ENCODE data around the gene EPHA3. TPM values are rescaled to one million over a fixed set of nuclear protein-coding genes. Genes with fewer than 3 reads are reported as not detected.

Gene EPHA3
- total RNA-seq, 1 experiment from 2014 or later, result 0.74 TPM

DNA sequence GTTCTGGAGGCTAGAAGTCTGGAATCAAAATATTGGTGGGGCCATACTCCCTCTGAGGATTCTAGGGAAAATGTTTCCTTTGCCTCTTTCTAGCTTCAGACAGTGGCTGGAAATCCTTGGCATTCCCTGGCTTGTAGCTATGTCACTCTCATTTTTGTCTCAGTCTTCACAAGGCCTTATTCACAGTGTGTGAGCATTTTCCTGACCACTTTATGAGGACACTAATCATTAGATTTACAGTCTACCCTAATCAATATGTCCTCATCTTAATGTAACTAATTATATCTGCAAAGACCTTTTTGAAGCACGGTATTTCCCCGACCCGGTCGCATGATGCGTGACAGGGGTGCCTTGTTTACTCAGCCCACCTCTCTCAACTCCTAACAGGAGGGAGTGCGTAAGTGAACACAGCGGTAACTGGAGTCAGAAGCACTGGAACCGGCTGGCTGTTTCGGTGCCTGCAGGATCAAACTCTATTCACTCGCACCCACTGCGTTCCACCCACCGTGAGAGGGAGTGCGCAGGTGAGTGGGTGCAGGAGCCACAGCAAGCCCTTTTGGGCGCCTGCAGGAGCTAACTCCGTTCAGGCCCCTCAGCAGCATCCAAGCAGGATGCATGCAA is 155.0 kb downstream of the EPHA3 start:
- ChIA-PET CTCF (no interaction called here), POLR2A (interaction anchor here (0.6 kb wide), 1 partner anchor 33 kb away, joined by 8 read pairs; no protein-coding TSS in a partner anchor)
- H3K4me3 Mint-ChIP-seq, result no peak overlapping the region
- TF ChIP-seq TP53 (CRISPR knock-in tag; IDR thresholded peaks at IDR 0.05) (no peak), ZNF423 (CRISPR knock-in tag; IDR thresholded peaks at IDR 0.05) (no peak), FOXK1 (CRISPR knock-in tag; IDR thresholded peaks at IDR 0.05) (no peak), NFE2L1 (CRISPR knock-in tag; IDR thresholded peaks at IDR 0.05) (no peak), NR2C2 (CRISPR knock-in tag; IDR thresholded peaks at IDR 0.05) (no peak), TEAD1 (CRISPR knock-in tag; IDR thresholded peaks at IDR 0.05) (no peak)
- TF ChIP-seq, protein P1, sequence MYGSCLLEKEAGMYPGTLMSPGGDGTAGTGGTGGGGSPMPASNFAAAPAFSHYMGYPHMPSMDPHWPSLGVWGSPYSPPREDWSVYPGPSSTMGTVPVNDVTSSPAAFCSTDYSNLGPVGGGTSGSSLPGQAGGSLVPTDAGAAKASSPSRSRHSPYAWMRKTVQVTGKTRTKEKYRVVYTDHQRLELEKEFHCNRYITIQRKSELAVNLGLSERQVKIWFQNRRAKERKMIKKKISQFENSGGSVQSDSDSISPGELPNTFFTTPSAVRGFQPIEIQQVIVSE (CRISPR knock-in tag; IDR thresholded peaks at IDR 0.05; ENCODE audit: borderline replicate concordance), result no peak
- TF ChIP-seq, protein P2, sequence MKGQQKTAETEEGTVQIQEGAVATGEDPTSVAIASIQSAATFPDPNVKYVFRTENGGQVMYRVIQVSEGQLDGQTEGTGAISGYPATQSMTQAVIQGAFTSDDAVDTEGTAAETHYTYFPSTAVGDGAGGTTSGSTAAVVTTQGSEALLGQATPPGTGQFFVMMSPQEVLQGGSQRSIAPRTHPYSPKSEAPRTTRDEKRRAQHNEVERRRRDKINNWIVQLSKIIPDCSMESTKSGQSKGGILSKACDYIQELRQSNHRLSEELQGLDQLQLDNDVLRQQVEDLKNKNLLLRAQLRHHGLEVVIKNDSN (CRISPR knock-in tag; IDR thresholded peaks at IDR 0.05), result no peak
- TF ChIP-seq, protein P3, sequence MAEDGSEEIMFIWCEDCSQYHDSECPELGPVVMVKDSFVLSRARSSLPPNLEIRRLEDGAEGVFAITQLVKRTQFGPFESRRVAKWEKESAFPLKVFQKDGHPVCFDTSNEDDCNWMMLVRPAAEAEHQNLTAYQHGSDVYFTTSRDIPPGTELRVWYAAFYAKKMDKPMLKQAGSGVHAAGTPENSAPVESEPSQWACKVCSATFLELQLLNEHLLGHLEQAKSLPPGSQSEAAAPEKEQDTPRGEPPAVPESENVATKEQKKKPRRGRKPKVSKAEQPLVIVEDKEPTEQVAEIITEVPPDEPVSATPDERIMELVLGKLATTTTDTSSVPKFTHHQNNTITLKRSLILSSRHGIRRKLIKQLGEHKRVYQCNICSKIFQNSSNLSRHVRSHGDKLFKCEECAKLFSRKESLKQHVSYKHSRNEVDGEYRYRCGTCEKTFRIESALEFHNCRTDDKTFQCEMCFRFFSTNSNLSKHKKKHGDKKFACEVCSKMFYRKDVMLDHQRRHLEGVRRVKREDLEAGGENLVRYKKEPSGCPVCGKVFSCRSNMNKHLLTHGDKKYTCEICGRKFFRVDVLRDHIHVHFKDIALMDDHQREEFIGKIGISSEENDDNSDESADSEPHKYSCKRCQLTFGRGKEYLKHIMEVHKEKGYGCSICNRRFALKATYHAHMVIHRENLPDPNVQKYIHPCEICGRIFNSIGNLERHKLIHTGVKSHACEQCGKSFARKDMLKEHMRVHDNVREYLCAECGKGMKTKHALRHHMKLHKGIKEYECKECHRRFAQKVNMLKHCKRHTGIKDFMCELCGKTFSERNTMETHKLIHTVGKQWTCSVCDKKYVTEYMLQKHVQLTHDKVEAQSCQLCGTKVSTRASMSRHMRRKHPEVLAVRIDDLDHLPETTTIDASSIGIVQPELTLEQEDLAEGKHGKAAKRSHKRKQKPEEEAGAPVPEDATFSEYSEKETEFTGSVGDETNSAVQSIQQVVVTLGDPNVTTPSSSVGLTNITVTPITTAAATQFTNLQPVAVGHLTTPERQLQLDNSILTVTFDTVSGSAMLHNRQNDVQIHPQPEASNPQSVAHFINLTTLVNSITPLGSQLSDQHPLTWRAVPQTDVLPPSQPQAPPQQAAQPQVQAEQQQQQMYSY (CRISPR knock-in tag; IDR thresholded peaks at IDR 0.05), result no peak
- H3K27ac Mint-ChIP-seq, result no peak overlapping the region; the same call in 1 of the 2 replicates
- H3K4me1 Mint-ChIP-seq, result peaks cover 43% of the 10 kb centered on the region
- no peaks in the 10 kb centered on the region for H3K36me3 Mint-ChIP-seq
- no peaks in the 10 kb centered on the region for H3K9me3 Mint-ChIP-seq
- no peak for DNase-seq (ENCODE audit: low spot score)
- H3K27me3 Mint-ChIP-seq (ENCODE audit: low read depth), result no peaks in the 10 kb centered on the region; the same call in 1 of the 2 replicates
- ATAC-seq, result peak; percentile 46

DNA sequence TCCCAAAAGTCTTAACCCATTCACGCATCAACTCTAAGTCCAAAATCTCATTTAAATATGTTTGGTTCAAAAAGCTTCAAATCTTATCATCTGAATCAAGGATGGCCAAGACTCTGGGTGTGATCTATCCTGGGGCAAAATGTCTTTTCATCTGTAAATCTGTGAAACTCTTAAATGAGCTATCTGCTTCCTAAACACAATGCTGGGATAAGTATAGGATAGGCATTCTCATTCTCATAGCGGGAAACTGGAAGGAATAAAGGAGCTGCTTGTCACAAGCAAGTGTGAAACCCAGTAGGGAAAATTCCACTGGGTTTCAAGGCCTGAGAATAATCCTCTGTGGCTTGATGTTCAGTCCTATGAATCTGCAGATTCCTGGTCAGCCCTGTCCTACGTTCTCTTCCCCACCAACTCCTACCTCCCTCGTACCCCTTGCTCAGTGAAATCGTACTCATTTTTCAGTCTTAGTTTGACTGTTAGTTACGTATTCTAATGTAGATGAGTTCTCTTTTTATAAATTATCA is 156.7 kb downstream of the EPHA3 start:
- peak; percentile 49 for ATAC-seq
- CTCF ChIA-PET, result no interaction called here

More for the DNA sequence above, 156.7 kb downstream of the EPHA3 start:
- DNase-seq (ENCODE audit: low spot score), result no peak
- POLR2A ChIA-PET, result no interaction called here
- Mint-ChIP-seq H3K9me3 (no peaks in the 10 kb centered on the region), H3K4me1 (peaks cover 56% of the 10 kb centered on the region), H3K27ac (no peak overlapping the region), H3K36me3 (no peaks in the 10 kb centered on the region), H3K4me3 (no peak overlapping the region), H3K27me3 (ENCODE audit: low read depth) (no peaks in the 10 kb centered on the region; the same call in 1 of the 2 replicates)
- TF ChIP-seq JAZF1 (CRISPR knock-in tag; IDR thresholded peaks at IDR 0.05) (no peak), FOXJ3 (CRISPR knock-in tag; IDR thresholded peaks at IDR 0.05; ENCODE audit: borderline replicate concordance) (no peak), RORB (CRISPR knock-in tag; IDR thresholded peaks at IDR 0.05) (no peak), GABPB1 (CRISPR knock-in tag; IDR thresholded peaks at IDR 0.05) (no peak), JUN (CRISPR knock-in tag; IDR thresholded peaks at IDR 0.05) (no peak), TEAD1 (CRISPR knock-in tag; IDR thresholded peaks at IDR 0.05) (no peak), RELA (CRISPR knock-in tag; IDR thresholded peaks at IDR 0.05; ENCODE audit: borderline replicate concordance) (no peak), HMGA2 (CRISPR knock-in tag; IDR thresholded peaks at IDR 0.05) (no peak)
- TF ChIP-seq, protein P4, sequence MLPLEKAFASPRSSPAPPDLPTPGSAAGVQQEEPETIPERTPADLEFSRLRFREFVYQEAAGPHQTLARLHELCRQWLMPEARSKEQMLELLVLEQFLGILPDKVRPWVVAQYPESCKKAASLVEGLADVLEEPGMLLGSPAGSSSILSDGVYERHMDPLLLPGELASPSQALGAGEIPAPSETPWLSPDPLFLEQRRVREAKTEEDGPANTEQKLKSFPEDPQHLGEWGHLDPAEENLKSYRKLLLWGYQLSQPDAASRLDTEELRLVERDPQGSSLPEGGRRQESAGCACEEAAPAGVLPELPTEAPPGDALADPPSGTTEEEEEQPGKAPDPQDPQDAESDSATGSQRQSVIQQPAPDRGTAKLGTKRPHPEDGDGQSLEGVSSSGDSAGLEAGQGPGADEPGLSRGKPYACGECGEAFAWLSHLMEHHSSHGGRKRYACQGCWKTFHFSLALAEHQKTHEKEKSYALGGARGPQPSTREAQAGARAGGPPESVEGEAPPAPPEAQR (CRISPR knock-in tag; IDR thresholded peaks at IDR 0.05), result no peak
- TF ChIP-seq, protein P5, sequence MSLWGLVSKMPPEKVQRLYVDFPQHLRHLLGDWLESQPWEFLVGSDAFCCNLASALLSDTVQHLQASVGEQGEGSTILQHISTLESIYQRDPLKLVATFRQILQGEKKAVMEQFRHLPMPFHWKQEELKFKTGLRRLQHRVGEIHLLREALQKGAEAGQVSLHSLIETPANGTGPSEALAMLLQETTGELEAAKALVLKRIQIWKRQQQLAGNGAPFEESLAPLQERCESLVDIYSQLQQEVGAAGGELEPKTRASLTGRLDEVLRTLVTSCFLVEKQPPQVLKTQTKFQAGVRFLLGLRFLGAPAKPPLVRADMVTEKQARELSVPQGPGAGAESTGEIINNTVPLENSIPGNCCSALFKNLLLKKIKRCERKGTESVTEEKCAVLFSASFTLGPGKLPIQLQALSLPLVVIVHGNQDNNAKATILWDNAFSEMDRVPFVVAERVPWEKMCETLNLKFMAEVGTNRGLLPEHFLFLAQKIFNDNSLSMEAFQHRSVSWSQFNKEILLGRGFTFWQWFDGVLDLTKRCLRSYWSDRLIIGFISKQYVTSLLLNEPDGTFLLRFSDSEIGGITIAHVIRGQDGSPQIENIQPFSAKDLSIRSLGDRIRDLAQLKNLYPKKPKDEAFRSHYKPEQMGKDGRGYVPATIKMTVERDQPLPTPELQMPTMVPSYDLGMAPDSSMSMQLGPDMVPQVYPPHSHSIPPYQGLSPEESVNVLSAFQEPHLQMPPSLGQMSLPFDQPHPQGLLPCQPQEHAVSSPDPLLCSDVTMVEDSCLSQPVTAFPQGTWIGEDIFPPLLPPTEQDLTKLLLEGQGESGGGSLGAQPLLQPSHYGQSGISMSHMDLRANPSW (CRISPR knock-in tag; conservative IDR thresholded peaks at IDR 0.05; ENCODE audit: low read depth), result no peak
- TF ChIP-seq, protein P6, sequence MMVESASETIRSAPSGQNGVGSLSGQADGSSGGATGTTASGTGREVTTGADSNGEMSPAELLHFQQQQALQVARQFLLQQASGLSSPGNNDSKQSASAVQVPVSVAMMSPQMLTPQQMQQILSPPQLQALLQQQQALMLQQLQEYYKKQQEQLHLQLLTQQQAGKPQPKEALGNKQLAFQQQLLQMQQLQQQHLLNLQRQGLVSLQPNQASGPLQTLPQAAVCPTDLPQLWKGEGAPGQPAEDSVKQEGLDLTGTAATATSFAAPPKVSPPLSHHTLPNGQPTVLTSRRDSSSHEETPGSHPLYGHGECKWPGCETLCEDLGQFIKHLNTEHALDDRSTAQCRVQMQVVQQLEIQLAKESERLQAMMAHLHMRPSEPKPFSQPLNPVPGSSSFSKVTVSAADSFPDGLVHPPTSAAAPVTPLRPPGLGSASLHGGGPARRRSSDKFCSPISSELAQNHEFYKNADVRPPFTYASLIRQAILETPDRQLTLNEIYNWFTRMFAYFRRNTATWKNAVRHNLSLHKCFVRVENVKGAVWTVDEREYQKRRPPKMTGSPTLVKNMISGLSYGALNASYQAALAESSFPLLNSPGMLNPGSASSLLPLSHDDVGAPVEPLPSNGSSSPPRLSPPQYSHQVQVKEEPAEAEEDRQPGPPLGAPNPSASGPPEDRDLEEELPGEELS (CRISPR knock-in tag; IDR thresholded peaks at IDR 0.05), result no peak
- TF ChIP-seq, protein P7, sequence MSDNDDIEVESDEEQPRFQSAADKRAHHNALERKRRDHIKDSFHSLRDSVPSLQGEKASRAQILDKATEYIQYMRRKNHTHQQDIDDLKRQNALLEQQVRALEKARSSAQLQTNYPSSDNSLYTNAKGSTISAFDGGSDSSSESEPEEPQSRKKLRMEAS (CRISPR knock-in tag; IDR thresholded peaks at IDR 0.05), result no peak
- TF ChIP-seq, protein P8, sequence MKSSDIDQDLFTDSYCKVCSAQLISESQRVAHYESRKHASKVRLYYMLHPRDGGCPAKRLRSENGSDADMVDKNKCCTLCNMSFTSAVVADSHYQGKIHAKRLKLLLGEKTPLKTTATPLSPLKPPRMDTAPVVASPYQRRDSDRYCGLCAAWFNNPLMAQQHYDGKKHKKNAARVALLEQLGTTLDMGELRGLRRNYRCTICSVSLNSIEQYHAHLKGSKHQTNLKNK (CRISPR knock-in tag; IDR thresholded peaks at IDR 0.05), result no peak
- TF ChIP-seq, protein P9, sequence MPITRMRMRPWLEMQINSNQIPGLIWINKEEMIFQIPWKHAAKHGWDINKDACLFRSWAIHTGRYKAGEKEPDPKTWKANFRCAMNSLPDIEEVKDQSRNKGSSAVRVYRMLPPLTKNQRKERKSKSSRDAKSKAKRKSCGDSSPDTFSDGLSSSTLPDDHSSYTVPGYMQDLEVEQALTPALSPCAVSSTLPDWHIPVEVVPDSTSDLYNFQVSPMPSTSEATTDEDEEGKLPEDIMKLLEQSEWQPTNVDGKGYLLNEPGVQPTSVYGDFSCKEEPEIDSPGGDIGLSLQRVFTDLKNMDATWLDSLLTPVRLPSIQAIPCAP (CRISPR knock-in tag; IDR thresholded peaks at IDR 0.05), result no peak

Data from WTC11 (cell line).